Mesodermal cell (in vitro differentiated cells): ENCODE measurements around the gene TIPIN.

Experiments
- H3K27ac ChIP-seq: 2 replicates; pipeline ENCODE4 v1.7.0; 2013; ENCODE audit warnings: mild to moderate bottlenecking, low read depth, low read length, moderate library complexity; ENCODE audit not compliant: severe bottlenecking
- H3K36me3 ChIP-seq: 2 replicates; pipeline ENCODE4 v1.7.1; 2013; ENCODE audit warnings: mild to moderate bottlenecking, low read length, moderate library complexity; ENCODE audit not compliant: control insufficient read depth, insufficient read depth
- H3K4me1 ChIP-seq: one replicate; pipeline ENCODE4 v1.7.1; 2013; ENCODE audit warnings: mild to moderate bottlenecking, low read length; ENCODE audit not compliant: insufficient read depth, control insufficient read depth, poor library complexity, severe bottlenecking
- H3K4me3 ChIP-seq: 2 replicates; pipeline ENCODE4 v1.7.0; 2013; ENCODE audit warnings: low read length, control low read depth, mild to moderate bottlenecking; ENCODE audit not compliant: insufficient read depth, poor library complexity, severe bottlenecking; ENCODE audit errors: extremely low read depth
- H3K9me3 ChIP-seq: 2 replicates; pipeline ENCODE4 v1.7.1; 2013; ENCODE audit warnings: mild to moderate bottlenecking, low read length, moderate library complexity; ENCODE audit not compliant: control insufficient read depth
- WGBS, 2 experiments: methylation state at CpG; one replicate each; pipeline ENCODE4 v1.1.5; 2013; ENCODE audit warnings: missing lambda C conversion rate in 2 of 2; ENCODE audit not compliant: insufficient coverage in 2 of 2; 5-methylcytosine and 5-hydroxymethylcytosine counted together

TIPIN gene

GRCh38 chr15:66298803-66299251, 57.7 kb downstream of the TIPIN start:
- Histone ChIP-seq H3K36me3 (no peaks in the 10 kb centered on the region), H3K4me3 (no peak overlapping the region), H3K27ac (no peak overlapping the region), H3K9me3 (no peaks in the 10 kb centered on the region), H3K4me1 (peaks cover 18% of the 10 kb centered on the region)
- WGBS, 2 experiments, result 82 to 85% methylated on average over 2 to 4 of the region's 4 CpGs

GRCh38 chr15:66296186-66296585, 60.3 kb downstream of the TIPIN start:
- Histone ChIP-seq H3K27ac (no peak overlapping the region), H3K9me3 (no peaks in the 10 kb centered on the region), H3K4me1 (peaks cover 18% of the 10 kb centered on the region), H3K4me3 (no peak overlapping the region), H3K36me3 (no peaks in the 10 kb centered on the region)
- WGBS, 2 experiments, result 100% methylated on average over 1 to 2 of the region's 5 CpGs

GRCh38 chr15:66294932-66295235, 61.6 kb downstream of the TIPIN start:
- peaks cover 18% of the 10 kb centered on the region for H3K4me1 ChIP-seq
- peak overlapping the region; percentile 86 for H3K27ac ChIP-seq
- 78% methylated on average over 1 of the region's 3 CpGs; no CpG with 5 or more reads in 1 of the 2 experiments for whole genome bisulfite sequencing, 2 experiments
- peak overlapping the region; percentile 46 for H3K4me3 ChIP-seq
- no peaks in the 10 kb centered on the region for H3K36me3 ChIP-seq
- H3K9me3 ChIP-seq, result no peaks in the 10 kb centered on the region

DNA sequence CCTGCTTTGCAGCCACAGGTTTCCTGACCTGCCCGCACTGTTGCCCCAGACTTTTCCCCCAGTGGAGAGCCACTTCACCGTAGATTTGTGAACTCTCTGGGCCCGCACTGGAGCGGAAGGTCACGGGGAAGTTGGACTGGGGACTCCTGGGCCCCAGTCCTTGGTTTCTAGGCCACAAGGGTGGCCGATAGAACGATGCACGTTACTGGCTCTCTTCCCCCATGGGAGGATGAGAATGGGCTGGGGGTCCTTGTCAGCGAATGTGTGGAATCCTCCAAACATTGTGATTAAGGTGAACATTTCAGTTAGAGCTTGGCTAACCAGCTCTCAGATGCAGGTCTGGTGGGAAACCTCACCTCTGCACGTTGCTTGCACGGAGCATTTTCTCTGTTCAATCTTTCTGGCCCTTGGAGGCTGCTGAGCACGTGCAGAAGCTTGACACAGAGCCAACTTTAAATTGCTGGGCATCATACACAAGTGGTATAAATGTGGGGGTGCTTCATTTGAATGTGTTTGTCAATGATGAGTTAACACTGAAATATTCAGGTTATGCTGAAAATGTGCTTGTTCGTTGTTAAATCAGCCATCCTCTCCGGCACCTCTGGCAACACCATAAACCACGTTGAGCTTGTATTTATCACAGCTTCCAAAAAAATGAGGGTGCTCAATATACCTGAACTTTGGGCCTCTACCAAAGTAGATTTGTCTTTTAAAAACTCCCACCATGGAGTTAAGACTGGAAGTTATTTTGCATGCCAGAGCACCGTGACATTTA, 62.1 kb downstream of the TIPIN start:
- 8 to 12% methylated on average over 10 to 13 of the region's 16 CpGs for WGBS, 2 experiments
- no peaks in the 10 kb centered on the region for H3K36me3 ChIP-seq
- H3K9me3 ChIP-seq, result no peaks in the 10 kb centered on the region
- peak overlapping the region; percentile 86 for H3K27ac ChIP-seq
- H3K4me1 ChIP-seq, result peaks cover 18% of the 10 kb centered on the region
- H3K4me3 ChIP-seq, result peak overlapping the region; percentile 46

- peaks cover 14% of the 10 kb centered on the region for H3K4me1 ChIP-seq
- peak within 1 kb of the TSS; percentile 46 for H3K4me3 ChIP-seq
- H3K36me3 ChIP-seq, result no peaks in the 10 kb centered on the region
- 0% methylated on average over 56 to 81 of the region's 92 CpGs for WGBS, 2 experiments
- H3K9me3 ChIP-seq, result no peaks in the 10 kb centered on the region
- peak within 1 kb of the TSS; percentile 86 for H3K27ac ChIP-seq
Observed at GRCh38 chr15:66293419-66294156, 62.9 kb downstream of the TIPIN start, which contains the start of gene DIS3L. TSS of gene DIS3L (plus strand) at chr15:66293568. CDS start at chr15:66293597, 29 bp downstream.

DNA sequence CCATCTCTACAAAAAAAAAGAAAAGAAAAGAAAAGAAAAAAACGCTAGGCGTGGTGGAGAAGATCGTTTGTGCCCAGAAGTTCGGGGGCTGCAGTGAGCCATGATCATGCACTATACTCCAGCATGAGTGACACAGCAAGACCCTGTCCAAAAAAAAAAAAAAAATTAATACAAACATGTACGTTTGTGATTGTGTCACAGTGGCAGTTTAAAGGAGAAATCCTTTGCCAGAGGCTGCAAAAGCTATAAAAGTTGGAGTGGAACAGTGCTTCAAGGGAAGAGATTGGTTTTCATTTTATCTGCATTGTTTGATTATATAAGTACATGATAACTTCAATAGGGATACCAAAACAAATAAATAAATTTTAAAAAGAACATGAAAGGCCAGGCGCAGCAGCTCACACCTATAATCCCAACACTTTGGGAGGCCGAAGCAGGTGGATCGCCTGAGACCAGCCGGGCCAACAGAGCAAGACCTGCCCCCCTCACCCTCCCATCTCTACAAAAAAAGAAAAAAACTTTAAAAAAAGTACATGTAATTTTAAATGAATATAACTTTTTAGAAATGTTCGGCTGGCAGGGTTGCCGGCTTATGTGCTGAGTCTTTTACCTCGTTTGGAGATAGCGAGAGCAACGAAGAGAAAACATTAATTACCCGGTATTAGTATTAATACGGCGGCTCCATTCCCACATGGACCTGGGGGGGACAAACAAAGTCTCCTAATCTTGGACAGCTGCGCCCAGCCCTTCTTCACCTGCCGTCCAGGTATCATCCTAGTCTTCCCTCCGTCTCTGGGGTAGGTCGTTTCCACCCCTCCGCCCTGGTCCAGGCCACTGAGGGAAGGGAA, 63.7 kb downstream of the TIPIN start:
- Histone ChIP-seq H3K9me3 (no peaks in the 10 kb centered on the region), H3K4me1 (peaks cover 14% of the 10 kb centered on the region), H3K27ac (no peak overlapping the region), H3K4me3 (peak overlapping the region; percentile 46), H3K36me3 (no peaks in the 10 kb centered on the region)
- 33 to 40% methylated on average over 7 to 12 of the region's 22 CpGs for WGBS, 2 experiments

GRCh38 chr15:66291816-66292570, 64.5 kb downstream of the TIPIN start:
- Histone ChIP-seq H3K9me3 (no peaks in the 10 kb centered on the region), H3K27ac (no peak overlapping the region)
- 61 to 75% methylated on average over 3 to 6 of the region's 6 CpGs for WGBS, 2 experiments

DNA sequence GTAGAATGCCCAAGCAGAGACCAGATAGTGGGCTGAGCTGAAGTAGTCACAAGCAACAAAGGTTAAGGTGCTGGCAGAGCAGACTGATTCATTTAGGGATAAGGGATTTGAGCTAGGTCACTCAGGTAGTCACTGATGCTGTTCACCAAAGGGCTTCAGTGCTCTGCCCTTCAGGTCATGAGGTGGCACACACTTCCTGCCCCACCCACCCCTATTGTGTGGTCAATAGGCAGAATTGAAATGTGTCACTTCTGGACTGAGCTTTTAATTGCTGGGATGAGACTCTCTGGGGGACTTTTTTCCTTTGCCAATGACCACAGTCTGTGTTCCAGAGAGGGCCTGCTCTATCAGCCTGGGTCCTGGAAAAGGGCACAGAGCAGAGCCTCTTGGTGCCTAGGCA, 66.0 kb downstream of the TIPIN start:
- Histone ChIP-seq H3K4me3 (no peak overlapping the region), H3K36me3 (no peaks in the 10 kb centered on the region), H3K9me3 (no peaks in the 10 kb centered on the region), H3K27ac (no peak overlapping the region), H3K4me1 (peaks cover 14% of the 10 kb centered on the region)

More at GRCh38 chr15:66291816-66292570, 64.5 kb downstream of the TIPIN start:
- Histone ChIP-seq H3K4me1 (peaks cover 14% of the 10 kb centered on the region), H3K4me3 (no peak overlapping the region), H3K36me3 (no peaks in the 10 kb centered on the region)

DNA sequence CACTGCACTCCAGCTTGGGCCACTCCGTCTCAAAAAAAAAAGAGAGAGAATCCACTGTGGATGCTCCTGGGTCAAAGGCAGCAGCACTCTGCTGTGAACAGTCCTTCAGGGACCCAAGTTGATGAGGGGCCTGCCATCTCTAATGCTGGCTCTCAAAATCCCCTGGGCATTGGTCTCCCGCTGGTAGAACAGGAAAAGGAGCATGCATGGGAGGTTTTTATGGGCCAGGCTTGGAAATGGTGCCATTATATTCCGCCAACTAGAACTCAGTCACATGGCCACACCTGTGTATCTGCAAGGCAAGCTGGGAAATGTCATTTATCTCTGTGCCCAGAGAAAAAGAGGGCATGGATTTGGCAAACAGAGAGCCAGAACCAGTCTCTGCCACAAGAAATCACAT, 66.5 kb downstream of the TIPIN start:
- Histone ChIP-seq H3K27ac (no peak overlapping the region), H3K4me1 (peaks cover 10% of the 10 kb centered on the region), H3K9me3 (no peaks in the 10 kb centered on the region), H3K36me3 (no peaks in the 10 kb centered on the region), H3K4me3 (no peak overlapping the region)
- 87 to 89% methylated on average over 1 to 3 of the region's 3 CpGs for WGBS, 2 experiments
